ENCODE measurements around the gene SRMS. TPM values are rescaled to one million over a fixed set of nuclear protein-coding genes. Genes with fewer than 3 reads are reported as not detected.

Gene SRMS
- total RNA-seq, 4 donors from 2014 or later: not detected

GRCh38 chr20:63552481-63553249, 5.1 kb upstream of the SRMS start:
- H3K4me3 ChIP-seq: no peak overlapping the region
- DNase-seq: peak in 2 of 3 donors; percentile 67 to 73
- TF ChIP-seq CTCF (IDR thresholded peaks at IDR 0.05): no peak

GRCh38 chr20:63551068-63551467, 3.5 kb upstream of the SRMS start:
- Histone ChIP-seq H3K27me3 (peaks cover 0 to 5% of the 10 kb centered on the region in 2 donors), H3K36me3 (no peaks in the 10 kb centered on the region), H3K4me3 (no peak overlapping the region), H3K27ac (no peak overlapping the region), H3K4me1 (peaks cover 0 to 46% (median 15%) of the 10 kb centered on the region in 4 donors), H3K9me3 (no peaks in the 10 kb centered on the region)
- no peak for TF ChIP-seq CTCF (IDR thresholded peaks at IDR 0.05)
- no peak for TF ChIP-seq POLR2A (IDR thresholded peaks at IDR 0.05)
- no peak for DNase-seq

More at GRCh38 chr20:63552481-63553249, 5.1 kb upstream of the SRMS start:
- Histone ChIP-seq H3K4me1 (peaks cover 0 to 34% (median 15%) of the 10 kb centered on the region in 4 donors), H3K9me3 (no peaks in the 10 kb centered on the region), H3K27me3 (peaks cover 0 to 5% of the 10 kb centered on the region in 2 donors), H3K36me3 (no peaks in the 10 kb centered on the region), H3K27ac (peak overlapping the region in 1 of 4 donors; percentile 71)

GRCh38 chr20:63549679-63550282, 2.2 kb upstream of the SRMS start:
- H3K9me3 ChIP-seq: no peaks in the 10 kb centered on the region
- peaks cover 0 to 47% (median 21%) of the 10 kb centered on the region in 4 donors for H3K4me1 ChIP-seq
- peaks cover 0 to 5% of the 10 kb centered on the region in 2 donors for H3K27me3 ChIP-seq
- no peak overlapping the region for H3K4me3 ChIP-seq
- no peaks in the 10 kb centered on the region for H3K36me3 ChIP-seq
- no peak for DNase-seq
- H3K27ac ChIP-seq: no peak overlapping the region
- TF ChIP-seq CTCF (IDR thresholded peaks at IDR 0.05) (no peak), POLR2A (IDR thresholded peaks at IDR 0.05) (no peak)

- Histone ChIP-seq H3K4me3 (no peak overlapping the region), H3K27me3 (peaks cover 0 to 5% of the 10 kb centered on the region in 2 donors), H3K36me3 (no peaks in the 10 kb centered on the region), H3K9me3 (no peaks in the 10 kb centered on the region), H3K4me1 (peaks cover 0 to 41% (median 18%) of the 10 kb centered on the region in 4 donors), H3K27ac (no peak overlapping the region)
- TF ChIP-seq POLR2A (IDR thresholded peaks at IDR 0.05) (no peak), CTCF (IDR thresholded peaks at IDR 0.05) (no peak)
- no peak for DNase-seq
Observed at GRCh38 chr20:63549019-63549418, 1.5 kb upstream of the SRMS start.

GRCh38 chr20:63548542-63548941, 993 bp upstream of the SRMS start:
- Histone ChIP-seq H3K36me3 (no peaks in the 10 kb centered on the region), H3K27ac (no peak overlapping the region), H3K27me3 (peaks cover 0 to 5% of the 10 kb centered on the region in 2 donors), H3K9me3 (no peaks in the 10 kb centered on the region), H3K4me3 (no peak overlapping the region), H3K4me1 (peaks cover 0 to 36% (median 14%) of the 10 kb centered on the region in 4 donors)
- TF ChIP-seq CTCF (IDR thresholded peaks at IDR 0.05) (no peak), POLR2A (IDR thresholded peaks at IDR 0.05) (no peak)
- no peak for DNase-seq
